NCI-H1436 (cell line): ENCODE measurements around the gene MTRF1L.
"Not testable (repeated sequence)": the region's sequence is repeated elsewhere in the genome, so short reads cannot be mapped to it uniquely, and the experiment has no call there.

ENCODE experiments used
- DNase-seq: peaks from one replicate; lab custom pipeline; 2025; lab: John Stamatoyannopoulos, UW

Gene MTRF1L

DNA sequence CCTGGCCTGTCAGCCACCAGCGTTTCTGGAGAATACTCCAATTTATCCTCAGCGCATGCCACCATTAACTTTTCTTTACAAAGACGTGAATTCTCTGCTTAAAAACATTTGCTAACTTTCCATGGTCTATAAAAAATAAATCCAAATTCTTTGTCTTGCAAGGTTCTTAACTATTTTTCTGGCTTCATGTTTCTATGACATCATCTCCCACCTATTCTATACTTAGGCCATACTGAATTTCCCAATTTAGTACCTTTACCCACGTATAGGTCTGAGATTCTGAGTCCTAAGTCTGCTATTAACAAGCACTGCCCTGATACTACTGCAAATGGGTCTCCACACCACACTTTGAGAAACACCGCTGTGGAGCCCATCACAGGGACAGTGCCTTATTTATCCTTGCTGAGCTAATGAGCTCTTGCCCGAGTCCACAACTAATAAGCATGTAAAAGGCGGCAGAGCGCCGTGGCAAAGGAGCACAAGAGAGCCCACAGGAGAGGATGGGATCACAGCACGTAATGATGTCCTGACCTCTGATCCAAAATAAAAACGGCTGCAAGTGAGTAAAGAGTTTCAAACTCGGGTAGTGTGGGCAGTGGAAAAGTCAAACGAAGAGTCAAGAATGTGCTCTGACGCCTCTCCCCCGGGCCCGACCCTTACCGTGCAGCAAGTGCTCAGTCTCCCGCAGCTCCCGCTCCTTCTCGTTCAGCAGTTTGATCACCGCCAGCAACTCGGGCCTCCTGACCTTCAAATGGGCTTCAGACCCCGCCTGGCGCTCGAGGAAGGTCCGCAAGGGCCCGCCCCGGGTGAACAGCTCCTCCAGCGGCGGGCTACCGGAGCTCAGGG, 519 bp downstream of the MTRF1L start:
- DNase-seq = no peak

DNA sequence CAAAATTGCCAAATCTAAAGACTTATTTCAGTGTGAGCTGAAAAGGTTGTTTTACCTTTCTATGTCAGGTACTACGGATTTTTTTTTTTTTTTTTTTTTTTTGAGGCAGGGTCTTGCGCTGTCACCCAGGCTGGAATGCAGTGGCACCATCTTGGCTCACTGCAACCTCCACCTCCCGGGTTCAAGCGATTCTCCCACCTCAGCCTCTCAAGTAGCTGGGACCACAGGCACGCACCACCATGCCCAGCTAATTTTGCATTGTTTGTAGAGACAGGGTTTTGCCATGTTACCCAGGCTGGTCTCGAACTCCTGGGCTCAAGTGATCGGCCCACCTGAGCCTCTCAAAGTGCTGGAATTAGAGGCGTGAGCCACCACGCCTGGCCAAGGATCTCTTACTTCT, 1.7 kb downstream of the MTRF1L start:
- not testable (repeated sequence) for DNase-seq

DNA sequence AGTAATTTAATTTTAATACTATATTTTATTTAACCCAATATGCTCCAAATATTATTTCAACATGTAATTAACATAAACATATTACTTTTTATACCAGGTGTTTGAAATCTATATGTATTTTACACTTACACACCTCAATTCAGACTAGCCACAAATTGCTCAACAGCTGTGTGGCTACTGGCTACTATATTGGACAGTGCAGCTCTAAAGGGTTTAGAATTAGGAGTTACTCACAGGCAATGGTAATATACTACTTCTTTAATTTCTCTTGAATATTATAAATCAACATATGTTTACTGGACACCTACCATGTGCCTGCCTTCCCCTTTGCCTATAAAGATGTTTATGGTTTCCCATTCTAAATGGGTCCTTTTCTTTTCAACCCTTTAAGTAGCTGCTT, 2.3 kb downstream of the MTRF1L start:
- no peak for DNase-seq

- DNase-seq = not testable (repeated sequence)
Measured at GRCh38 chr6:152999538-152999937, 3.0 kb downstream of the MTRF1L start.

- no peak for DNase-seq
Measured at GRCh38 chr6:152993847-152994246, 8.7 kb downstream of the MTRF1L start.

DNA sequence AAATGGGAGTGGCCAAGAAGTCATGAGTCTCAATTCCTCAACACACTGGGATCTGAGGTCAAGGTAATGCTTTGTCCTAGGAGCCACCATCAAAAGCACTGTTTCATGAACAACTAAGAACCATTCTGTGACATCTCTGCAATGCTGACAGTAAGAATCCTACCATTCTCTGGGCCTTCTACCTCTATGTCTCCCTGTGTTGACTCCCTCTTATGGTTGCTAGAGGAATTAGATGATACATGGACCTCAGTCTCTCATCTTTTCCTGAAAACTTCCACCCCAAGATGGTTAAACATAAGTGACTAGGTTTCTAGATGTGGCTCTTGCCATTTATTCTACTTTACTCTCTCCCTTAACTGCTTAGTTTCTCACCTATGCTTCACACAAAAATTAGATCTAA, 9.1 kb downstream of the MTRF1L start:
- DNase-seq = no peak

DNA sequence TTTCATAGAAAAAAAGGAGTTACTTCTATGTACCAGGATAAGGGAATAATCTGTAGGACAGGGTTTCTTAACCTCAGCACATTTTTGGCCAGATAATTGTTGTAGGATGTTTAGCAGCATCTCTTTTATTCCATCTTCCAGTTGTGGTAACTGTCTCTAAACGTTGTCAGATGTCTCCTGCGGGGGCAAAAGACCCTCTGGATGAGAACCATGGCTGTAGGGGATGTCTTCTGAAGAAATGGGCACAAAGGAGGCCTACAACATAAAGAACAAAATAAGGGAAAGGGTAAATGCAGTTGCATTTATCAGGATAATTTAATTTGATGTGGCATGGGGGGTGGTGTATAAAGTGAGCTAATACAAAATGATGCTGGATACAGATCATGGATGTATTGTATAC, 15.5 kb downstream of the MTRF1L start:
- DNase-seq = no peak

DNA sequence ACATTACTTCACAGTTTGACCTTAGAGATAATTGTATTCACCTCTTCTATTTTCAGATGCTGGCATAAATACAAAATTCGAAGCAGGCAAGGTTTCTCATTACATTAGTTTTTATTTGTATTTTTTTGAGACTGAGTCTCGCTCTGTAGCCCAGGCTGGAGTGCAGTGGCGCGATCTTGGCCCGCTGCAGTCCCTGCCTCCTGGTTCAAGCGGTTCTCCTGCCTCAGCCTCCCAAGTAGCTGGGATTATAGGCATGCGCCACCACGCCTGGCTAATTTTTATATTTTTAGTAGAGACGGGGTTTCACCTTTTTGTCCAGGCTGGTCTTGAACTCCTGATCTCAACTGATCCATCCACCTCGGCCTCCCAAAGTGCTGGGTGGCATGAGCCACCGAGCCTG, 17.2 kb downstream of the MTRF1L start:
- not testable (repeated sequence) for DNase-seq

- no peak for DNase-seq
Measured at GRCh38 chr6:152984513-152984872, 18.0 kb downstream of the MTRF1L start.

DNA sequence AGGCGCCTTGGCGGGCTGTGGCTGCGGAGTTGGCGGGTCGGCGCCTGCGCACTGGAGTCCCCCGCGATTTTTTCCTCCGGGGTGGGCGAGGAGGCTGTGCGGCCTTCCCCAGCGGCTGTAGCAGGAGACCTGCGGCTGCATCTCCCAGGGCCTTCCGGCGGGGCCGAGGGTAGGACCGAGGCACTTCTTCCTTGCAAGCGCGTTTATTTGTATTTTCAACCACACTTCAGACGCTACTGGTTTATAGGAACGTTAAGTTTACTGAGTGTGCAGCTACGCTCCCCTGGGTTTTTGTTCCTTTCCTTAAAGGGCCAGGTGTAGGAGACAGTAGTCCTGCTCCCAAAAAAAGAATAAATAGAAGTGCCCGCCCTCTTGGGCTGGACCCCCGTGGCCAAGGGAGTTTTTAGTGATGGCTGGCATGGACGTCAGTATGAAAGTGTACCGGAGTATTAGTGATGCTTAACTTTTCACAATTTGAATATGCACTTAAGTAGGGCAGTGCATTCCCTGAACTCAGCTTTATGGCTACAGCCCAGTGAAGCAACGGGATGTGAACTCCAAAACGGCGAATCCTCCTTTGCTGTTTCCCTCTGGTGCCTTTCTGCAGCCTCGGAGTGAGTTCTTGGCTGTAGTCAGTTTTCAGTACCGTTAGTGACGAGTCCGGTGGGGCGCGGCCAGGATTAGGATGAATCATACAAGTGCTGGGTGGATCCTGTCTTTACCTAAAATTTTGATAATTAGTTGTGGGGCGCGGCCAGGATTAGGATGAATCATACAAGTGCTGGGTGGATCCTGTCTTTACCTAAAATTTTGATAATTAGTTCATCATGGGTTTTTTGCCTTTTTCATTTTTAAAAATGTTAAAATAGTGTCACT, 18.6 kb downstream of the MTRF1L start:
- peak; percentile 44 for DNase-seq

DNA sequence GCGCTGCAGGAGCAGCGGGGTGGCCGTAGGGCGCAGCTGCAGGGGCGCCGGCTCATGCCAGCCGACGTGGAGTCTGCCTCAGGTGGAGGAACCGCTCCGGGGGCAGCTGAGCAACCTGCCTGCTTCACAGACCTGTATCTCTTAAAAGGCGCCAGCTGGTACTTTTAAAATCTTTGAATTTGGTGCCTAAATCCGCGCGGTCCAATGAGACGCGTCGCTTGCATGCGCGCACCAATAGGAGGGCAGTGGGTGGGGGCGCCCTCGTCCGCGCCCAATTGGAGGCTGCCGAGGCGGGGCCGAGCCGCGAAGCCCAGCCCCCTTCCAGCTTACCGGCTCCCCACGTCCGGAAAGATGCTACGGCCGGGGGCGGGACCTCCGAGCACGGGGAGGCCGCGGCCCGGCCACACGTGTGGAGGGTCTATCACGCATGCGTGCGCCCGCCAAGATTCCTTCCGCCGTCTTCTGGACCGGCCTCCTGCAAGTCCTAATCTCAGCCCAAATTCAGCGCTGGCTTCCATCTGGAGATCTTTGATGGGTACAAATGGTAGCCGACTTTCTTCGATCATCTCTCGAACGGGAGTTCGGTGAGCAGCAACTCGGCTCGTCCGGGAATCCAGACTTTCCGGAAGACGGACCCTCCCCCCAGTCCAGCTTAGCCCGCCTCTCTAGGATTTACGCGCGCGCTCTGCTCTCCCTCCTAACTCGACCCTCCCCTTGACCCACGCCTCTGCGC, 19.4 kb downstream of the MTRF1L start, which contains the start of gene FBXO5:
Gene FBXO5 (minus strand): TSS at position 138 of the 733 bp plus-strand sequence. CDS start 82 bp downstream, at position 56.
- DNase-seq = peak; percentile 96

- peak; percentile 33 for DNase-seq
Measured at GRCh38 chr6:152981989-152982903, 20.3 kb downstream of the MTRF1L start.

DNA sequence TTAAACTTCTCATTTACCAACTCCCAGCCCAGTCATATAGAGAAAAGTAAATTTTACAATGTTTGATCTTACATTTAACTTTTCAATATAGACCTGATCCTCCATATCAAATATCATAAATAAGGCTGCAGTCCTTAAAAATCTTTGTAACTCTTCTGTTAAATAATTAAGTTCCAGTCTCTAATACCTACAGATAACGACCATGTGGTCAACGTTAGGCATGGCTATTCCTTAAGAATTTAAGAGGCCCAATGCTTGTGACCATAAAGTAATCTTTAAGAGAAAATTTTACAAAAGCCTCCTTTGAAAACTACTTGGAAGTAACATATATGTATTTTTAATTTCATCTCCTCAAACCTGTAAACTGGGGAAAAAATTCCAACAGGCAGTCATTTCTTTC, 21.3 kb downstream of the MTRF1L start:
- DNase-seq = no peak

- no peak for DNase-seq
Measured at GRCh38 chr6:152980656-152981055, 21.9 kb downstream of the MTRF1L start.

DNA sequence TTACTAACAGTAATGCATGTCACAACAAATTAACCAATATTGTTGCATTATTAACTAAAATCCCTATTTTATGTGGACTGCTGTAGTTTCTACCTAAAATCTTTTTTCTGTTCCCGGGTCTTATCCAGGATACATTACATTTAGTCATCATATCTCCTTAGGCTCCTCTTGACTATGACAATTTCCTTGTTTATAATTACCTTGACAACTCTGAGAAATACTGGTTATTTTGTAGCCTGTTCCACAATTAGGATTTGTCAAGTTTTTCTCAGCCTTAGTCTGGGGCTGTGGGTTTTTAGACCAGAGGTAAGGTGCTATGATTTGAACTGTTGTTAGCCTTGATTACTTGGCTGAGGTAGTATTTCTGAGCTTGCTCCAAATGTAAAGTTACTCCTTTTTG, 23.4 kb downstream of the MTRF1L start:
- no peak for DNase-seq

DNA sequence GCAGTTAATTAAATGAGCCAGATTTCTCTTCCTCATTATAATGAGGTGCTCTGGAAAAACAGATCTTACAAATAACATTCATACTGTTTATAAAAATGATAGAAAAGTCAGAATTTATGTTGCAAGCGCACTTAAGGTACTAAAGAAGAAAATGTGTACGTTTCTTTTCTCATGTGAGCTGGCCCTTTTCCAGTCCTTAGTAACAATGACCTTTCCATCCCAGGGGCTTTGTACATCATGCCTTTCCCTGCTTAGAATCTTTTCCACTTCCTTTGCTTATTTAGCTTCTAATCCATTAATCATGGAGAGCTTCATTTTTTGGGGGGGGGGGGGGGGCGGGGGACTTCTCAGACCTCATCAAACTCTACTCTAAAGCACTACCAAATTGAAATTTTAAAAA, 24.5 kb downstream of the MTRF1L start:
- no peak for DNase-seq

DNA sequence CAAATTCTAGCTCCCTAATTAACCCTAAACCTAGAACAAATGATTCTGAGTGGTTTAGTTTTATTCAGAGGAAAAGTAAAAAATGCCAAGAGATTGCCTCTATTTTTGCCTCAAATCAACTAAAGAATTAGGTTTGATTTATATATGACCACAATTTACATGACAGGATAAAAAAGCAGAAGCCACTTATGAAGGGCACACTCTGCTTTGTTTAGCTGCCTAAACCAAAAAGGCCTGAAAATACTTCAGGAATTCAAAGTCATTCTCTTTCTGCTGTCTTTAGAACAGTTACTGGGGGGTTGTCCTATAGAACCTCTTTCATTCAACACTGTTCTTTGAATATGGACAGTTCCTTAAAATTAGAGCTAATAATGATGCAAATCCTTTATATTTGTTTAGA, 25.0 kb downstream of the MTRF1L start:
- no peak for DNase-seq

- no peak for DNase-seq
Measured at GRCh38 chr6:152976749-152977148, 25.8 kb downstream of the MTRF1L start.

- no peak for DNase-seq
Measured at GRCh38 chr6:152975204-152975915, 27.1 kb downstream of the MTRF1L start.

GRCh38 chr6:152973916-152974315, 28.6 kb downstream of the MTRF1L start:
- no peak for DNase-seq
